Fibroblast of the aortic adventitia (primary cell): ENCODE measurements around the gene CDKN3. TPM values are rescaled to one million over a fixed set of nuclear protein-coding genes. Genes with fewer than 3 reads are reported as not detected.
"Not testable (repeated sequence)": the region's sequence is repeated elsewhere in the genome, so short reads cannot be mapped to it uniquely, and the experiment has no call there.

ENCODE experiments used
- DNase-seq: peaks from one replicate; pipeline ENCODE4 v3.0.0-alpha.2; 2010; ENCODE audit warnings: low read depth
- H3K4me3 ChIP-seq: 2 replicates; pipeline ENCODE4 v1.5.1; 2011; ENCODE audit warnings: low read depth, mild to moderate bottlenecking, control low read depth, low read length, moderate library complexity
- CTCF ChIP-seq: IDR thresholded peaks from 2 replicates; pipeline ENCODE4 v1.5.1; 2011; ENCODE audit warnings: mild to moderate bottlenecking, low read length, control low read depth, inconsistent platforms; ENCODE audit not compliant: insufficient read depth
- total RNA-seq: library from RNA; depleted of rRNA; stranded (reverse); fragments of >200 nt; gene quantifications from 2 replicates; pipeline ENCODE4 v1.2.3, GENCODE V29; 2012; ENCODE audit warnings: low replicate concordance

CDKN3 gene
- total RNA-seq, 1 donor, result 33.4 TPM

- H3K4me3 ChIP-seq, result no peak overlapping the region
- TF ChIP-seq CTCF, result no peak
- no peak for DNase-seq
Observed at GRCh38 chr14:54399560-54399959, 2.8 kb downstream of the CDKN3 start.

GRCh38 chr14:54403401-54404005 is 6.7 kb downstream of the CDKN3 start:
- not testable (repeated sequence) for H3K4me3 ChIP-seq, DNase-seq

GRCh38 chr14:54410215-54410614 is 13.4 kb downstream of the CDKN3 start:
- no peak overlapping the region for H3K4me3 ChIP-seq
- DNase-seq, result no peak
- no peak for TF ChIP-seq CTCF

- TF ChIP-seq CTCF, result no peak
- no peak for DNase-seq
- no peak overlapping the region for H3K4me3 ChIP-seq
Observed at GRCh38 chr14:54411371-54411770, 14.6 kb downstream of the CDKN3 start.

- peak; percentile 81 for TF ChIP-seq CTCF
- H3K4me3 ChIP-seq, result no peak overlapping the region
- DNase-seq, result peak; percentile 69
Observed at GRCh38 chr14:54420478-54421142, 23.8 kb downstream of the CDKN3 start.

- no peak overlapping the region for H3K4me3 ChIP-seq
- TF ChIP-seq CTCF, result no peak
- no peak for DNase-seq
Observed at GRCh38 chr14:54423991-54424390, 27.2 kb downstream of the CDKN3 start.

- TF ChIP-seq CTCF, result no peak
- no peak for DNase-seq
- no peak overlapping the region for H3K4me3 ChIP-seq
Observed at GRCh38 chr14:54424479-54424901, 27.7 kb downstream of the CDKN3 start.
